GM18519 (cell line): ENCODE results near the gene LEP.

Experiments
- ATAC-seq: cut with Tn5 transposase; IDR thresholded peaks from one replicate; pipeline ENCODE4 v1.9.1; 2021; ENCODE audit warnings: mild to moderate bottlenecking, moderate library complexity; ENCODE audit not compliant: unreplicated experiment, low FRiP score

The LEP gene

DNA sequence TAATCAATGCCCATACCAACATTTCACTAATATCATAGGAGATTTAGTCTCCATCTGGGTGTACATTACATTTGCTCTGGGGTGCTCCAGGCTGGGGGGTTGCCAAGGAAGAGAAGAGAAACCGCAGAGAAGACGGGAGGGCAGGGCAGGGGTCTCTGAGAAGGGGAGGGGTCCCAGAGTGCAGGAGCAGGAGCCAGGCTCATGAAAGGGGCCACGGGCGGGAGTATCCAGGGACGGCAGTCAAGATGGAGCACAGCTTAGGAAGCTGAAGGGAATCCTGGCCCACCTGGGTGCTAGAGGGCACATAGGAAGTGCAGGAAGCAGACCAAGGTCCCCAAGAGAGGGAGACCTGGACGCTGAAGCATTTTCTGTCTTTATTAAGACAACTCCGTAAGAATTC is 2.2 kb downstream of the LEP start:
- no peak for ATAC-seq

DNA sequence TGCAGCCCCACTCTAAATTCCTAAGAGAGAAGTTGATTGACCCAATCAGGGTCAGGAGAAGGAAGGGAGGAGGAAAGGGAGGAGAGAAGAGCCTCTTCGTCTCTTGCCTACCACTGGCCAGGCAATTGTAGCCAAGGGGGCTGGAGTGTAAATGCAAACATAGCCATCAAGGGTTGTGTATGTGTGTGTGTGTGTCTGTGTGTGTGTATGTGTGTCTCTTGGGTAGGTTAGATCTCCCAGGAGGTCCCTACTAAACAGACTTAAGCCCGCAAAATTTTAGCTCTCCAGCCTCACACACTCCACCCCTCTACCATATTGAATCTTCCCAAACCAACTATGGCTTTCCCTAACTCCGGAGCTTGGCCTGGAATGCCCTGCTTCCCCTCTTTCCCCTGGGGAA is 3.8 kb downstream of the LEP start:
- ATAC-seq, result no peak

DNA sequence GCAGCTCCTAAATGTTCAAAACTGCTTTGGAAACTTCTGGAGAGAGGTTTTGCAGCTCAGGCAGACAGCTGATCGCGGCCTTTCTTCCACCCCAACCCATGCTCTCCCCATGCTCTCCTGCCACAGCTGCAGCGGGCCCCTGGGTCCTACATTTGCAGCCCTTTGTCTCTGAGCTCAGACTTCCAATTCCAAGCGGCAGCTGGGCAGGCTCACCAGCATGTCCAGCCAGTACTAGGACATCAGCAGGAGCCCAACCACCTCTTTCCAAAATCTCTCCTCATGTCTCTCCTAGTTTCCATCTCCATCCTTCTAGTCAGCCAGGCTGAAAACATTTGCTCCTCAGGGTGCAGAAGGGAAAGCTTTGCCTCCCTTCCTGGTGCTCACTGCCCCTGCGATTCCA is 6.0 kb downstream of the LEP start:
- no peak for ATAC-seq

DNA sequence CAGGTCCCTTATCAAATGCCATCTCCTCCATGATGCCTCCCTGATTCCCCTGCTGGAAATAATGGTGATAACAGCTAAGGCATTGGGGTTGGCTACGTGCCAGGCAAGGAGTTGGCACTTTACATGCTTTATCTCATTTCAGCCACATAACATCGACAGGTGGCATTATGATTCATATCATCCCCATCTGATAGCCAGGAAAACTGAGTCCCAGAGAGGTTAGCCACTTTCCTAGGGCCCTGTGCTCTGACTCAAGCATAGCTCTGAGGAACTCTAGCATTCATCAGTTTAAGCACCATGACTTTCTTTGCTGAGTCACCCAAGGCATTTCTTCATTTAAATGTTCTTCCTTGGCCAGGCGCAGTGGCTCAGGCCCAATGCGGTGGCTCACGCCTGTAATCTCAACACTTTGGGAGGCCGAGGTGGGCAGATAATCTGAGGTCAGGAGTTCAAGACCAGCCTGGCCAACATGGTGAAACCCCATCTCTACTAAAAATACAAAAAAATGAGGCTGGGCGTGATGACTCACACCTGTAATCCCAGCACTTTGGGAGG is 6.6 kb downstream of the LEP start:
- ATAC-seq, result no peak

DNA sequence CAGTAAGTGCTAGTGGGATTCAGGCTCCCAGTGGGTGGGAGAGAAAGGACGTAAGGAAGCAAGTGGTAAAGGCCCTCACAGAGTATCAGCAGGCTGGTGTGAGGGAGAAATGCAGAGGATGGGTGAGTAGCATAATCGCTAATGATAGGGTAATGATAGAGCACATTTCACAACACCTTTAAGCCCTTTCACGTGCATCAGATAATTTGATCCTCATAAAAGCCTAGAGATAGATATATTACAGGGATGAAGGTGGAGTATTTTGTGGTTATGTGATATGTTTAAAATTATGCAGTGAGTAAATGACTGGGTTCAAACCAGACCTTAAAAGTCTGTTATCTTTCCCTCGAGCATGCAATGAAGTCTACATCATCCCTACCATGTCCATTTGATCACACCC is 10.3 kb downstream of the LEP start:
- ATAC-seq, result no peak

DNA sequence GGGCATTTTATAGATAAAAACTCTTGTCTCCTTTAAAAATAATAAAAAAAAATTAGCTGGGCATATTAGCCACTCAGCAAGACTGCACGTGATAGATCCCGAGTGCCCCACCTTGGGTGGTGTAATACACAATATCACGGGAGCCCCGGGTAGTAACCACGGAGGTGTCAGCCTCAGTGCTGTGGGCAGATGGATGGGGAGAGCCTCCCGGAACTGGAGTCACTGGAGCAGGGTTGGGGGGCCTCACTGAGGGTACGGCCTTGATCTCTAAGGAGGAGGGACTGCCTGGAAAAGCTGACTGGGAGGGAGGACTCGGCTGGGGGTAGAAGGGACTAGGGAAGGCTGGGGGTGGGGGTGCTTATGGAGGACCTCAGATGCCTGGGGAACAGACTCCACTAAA is 12.6 kb downstream of the LEP start:
- ATAC-seq, result no peak

GRCh38 chr7:128254470-128254869 is 13.4 kb downstream of the LEP start:
- ATAC-seq, result no peak

DNA sequence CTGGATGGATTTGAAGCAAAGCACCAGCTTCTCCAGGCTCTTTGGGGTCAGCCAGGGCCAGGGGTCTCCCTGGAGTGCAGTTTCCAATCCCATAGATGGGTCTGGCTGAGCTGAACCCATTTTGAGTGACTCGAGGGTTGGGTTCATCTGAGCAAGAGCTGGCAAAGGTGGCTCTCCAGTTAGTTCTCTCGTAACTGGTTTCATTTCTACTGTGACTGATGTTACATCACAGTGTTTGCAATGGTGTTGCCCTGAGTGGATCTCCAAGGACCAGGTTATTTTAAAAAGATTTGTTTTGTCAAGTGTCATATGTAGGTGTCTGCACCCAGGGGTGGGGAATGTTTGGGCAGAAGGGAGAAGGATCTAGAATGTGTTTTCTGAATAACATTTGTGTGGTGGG is 14.2 kb downstream of the LEP start:
- no peak for ATAC-seq

DNA sequence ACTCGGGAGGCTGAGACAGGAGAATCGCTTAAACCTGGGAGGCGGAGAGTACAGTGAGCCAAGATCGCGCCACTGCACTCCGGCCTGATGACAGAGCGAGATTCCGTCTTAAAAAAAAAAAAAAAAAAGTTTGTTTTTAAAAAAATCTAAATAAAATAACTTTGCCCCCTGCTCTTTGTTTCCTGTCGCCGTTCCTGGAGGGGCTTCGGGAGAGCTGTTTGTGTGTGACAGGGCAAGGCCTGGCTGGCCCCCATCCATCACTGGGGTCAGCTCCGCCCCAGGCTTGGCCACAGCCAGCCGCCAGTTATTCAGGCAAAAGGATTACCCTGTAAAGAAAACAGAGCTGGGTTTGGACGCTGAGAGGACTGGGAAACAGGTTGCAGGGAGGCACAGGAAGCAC is 16.4 kb downstream of the LEP start:
- no peak for ATAC-seq

DNA sequence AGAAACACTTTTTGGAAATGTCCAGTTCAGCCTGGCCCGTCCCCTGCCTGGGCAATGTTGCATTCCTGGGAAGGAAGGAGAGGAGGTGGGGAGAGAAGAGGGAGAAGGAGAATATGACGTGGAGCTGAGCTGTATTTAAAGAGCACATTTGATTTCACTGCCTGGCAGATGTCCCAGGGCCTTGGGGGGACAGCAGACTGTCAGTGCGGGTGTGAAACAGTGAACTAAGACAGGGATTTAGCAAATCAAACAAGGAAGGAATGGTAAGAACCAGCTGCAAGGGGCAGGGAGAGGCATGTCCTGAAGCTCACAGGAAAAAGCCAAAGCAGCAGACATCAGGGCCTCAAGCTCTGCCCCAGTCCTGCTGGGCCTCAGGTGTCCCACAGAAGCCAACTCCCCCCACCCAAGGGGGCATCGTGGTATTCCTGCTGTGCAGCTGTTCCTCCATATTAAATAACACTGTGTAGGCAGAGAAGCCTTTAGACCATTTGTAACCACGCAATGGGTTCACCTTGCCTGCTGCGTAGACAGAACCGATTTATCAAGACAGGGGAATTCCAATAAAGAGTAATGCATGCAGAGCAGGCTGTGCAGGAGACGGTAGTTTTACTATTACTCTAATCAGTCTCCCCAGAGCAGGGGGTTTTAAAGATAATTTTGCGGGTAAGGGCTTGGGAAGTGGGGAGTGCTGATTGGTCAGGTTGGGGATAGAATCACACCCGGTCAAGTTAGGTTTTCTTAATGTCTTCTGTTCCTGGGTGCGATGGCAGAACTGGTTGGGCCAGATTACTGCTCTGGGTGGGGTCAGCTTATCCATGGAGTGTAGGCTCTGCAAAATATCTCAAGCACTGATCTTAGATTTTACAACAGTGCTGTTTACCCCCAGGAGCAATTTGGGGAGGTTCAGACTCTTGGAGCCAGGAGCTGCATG is 18.3 kb downstream of the LEP start:
- ATAC-seq, result no peak

DNA sequence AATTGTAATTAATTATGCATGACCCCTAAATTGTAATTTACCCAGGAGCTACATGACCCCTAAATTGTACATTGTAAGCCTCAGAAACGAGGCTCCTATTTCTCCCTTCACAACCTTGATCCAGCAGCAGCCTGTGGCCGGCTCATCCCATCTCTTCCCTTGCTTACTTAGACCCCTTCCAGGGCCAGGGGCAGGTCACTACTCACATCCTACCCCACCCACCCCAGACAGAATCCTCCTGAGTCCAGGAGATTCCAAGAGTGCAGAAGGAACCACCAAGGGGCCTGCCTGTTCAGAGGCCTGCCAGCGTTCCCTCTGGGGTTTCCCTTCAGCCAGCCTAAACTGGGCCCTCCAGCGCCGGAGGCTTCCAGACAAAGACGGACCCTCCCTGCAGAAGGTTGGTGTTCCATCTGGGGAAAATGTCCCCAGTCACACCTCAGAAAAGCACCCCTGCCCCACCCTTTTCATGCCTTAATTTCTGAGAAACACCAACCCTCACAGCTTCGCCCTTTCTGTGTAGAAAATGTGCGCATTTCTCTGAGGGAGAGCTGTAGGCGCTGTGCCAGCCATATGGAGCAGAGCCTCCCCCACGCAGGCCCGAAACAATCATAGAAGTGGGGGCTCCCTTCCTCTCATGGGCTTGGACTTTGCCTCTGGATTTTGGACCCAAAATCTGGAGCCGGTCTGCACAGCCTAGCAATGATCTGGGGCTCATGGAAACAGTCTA is 19.2 kb downstream of the LEP start:
- ATAC-seq, result no peak

DNA sequence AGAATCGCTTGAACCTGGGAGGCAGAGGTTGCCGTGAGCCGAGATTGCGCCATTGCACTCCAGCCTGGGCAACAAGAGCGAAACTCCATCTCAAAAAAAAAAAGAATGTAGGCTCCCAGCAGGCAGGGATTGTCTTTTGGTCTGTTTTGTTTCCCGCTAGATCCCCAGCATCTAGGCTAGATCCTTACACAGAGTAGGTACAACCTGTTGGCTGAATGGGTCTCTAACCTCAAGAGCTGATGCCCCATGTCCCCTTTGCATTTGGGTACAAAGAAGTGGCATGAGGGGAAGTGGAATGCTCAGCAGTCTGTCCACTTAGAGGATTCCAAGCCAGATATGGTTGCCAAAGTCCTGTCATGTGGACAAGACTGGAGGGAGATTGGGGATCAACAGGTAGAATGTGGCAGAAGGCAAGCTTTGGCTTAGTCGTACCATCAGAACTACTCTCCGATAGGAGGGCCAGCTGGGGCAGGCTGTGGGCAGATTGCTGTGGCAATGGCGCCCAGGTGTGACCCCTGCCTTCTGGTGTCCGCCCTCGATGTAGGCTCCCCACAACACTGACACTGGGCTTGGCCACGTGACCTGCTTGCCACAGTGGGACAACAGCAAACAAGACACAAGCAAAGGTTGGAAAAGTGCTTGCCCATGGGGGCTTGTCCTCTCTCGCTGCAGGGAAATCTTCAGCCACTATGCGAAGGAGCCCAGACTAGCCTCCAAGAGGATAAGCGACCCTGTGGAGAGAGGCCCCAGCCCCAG is 21.4 kb downstream of the LEP start:
- ATAC-seq, result no peak

DNA sequence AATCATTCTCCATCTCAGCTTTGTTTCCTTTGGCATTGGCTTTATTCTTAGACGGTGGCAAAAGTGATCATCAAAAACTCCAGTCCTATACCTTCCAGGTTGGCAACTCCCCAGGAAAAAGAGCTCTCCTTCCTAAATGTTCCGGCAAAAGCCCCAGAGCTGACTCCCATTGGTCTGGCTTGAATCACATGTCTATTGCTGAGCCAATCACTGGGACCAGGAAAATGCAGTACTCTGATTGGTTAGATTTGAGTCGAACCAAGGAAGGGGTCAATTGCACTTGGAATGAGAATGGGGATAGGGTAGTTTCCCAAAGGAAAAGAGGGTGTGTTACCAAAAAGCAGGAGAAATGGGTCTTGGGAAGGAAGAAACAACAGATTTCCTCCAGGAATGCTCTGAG is 22.3 kb downstream of the LEP start:
- ATAC-seq, result no peak

- no peak for ATAC-seq
These were observed 23.4 kb downstream of the LEP start for GRCh38 chr7:128264477-128264876.

- no peak for ATAC-seq
These were observed 24.3 kb downstream of the LEP start for GRCh38 chr7:128265156-128265905.

DNA sequence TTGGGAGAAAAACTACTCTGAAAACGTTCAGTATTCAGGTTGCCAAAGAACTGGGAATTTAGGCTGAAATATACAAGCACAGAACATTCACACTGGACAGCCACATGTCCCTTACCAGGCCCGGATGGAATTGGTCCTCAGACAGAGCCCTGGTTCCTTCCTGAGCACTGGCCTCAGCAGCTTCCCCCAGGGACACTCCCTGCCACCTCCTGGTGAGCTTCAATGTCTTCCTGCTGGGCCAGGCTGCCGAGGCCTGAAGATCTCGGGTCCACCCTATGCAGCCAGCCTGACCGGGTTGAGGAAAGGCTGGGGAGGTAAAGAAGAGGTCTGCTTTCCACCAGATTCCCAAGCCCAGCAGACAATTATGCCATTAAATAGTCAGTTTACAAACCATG is 24.8 kb downstream of the LEP start:
- no peak for ATAC-seq

DNA sequence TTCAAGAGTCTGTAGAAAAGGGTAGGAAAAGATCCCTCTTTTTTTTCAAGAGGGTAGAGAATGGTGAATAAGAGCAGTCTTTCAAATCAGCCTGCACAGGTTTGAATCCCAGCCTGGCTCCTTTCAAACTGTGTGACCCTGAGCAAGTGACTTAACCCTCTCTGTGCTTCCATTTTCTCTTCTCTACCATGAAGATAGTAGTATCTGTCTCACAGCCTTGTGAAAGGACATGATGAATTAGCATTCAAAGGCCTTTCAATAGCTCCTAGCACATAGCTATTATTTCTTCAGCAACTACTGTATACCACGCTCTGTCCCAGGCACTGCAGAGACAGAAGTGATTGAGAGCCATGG is 25.4 kb downstream of the LEP start:
- no peak for ATAC-seq

DNA sequence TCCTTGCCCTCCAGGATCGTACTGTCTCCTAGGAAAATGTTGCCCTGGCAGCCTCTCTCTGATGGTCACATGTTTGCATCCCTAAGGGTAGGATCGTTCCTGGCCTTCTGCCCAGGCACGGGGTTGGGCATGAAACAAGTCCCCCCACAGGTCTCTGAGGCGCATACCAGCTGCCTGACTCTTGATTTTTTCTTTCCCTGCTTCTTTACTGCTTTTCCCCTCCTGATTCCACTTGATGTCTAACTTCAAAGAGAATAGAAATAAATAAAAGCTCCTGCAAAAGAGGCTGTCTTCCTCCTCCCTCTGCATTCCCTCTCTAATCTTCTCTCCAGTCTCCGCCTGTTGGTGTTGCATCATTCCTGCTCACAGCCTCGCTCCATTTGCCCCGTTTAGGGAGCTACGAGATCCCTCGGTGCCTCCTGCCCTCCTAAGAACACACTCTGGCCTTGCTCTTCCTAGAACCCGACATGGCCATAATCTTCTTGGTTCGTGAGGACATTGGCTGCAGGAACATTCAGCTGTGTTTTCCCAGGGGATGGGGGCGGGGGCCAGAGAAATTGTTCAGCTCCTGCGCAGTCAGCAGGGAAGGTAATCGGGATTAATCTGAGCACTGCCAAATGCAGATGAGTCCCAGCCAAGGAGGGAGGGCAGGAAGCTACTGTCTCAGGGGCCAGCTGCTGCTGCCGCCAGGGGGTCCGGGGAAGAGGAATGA is 26.0 kb downstream of the LEP start:
- no peak for ATAC-seq

GRCh38 chr7:128267595-128267924 is 26.5 kb downstream of the LEP start:
- ATAC-seq, result no peak

- ATAC-seq, result no peak
These were observed 27.2 kb downstream of the LEP start for GRCh38 chr7:128268233-128268632.
